CD14-positive monocyte (primary cell): ENCODE data around the gene R3HDM4. TPM values are rescaled to one million over a fixed set of nuclear protein-coding genes. Genes with fewer than 3 reads are reported as not detected.
A peak's percentile ranks its signal among the peaks of the same experiment; 100 is the strongest.

Experiments used
- DNase-seq, 3 donors: peaks; one replicate each; pipeline ENCODE4 v3.0.0-alpha.2; 2011 to 2022
- H2AFZ ChIP-seq: 2 replicates; pipeline ENCODE4 v1.6.0; 2012; ENCODE audit warnings: mild to moderate bottlenecking, low read depth, low read length, inconsistent platforms; ENCODE audit not compliant: insufficient read depth, poor library complexity, severe bottlenecking
- H3K27ac ChIP-seq, 2 donors: 1 replicate in 1 of 2; 2 replicates in 1 of 2; pipeline ENCODE4 v1.5.1; 2012 to 2013; ENCODE audit warnings: low read length in 2 of 2, control low read depth in 1 of 2, inconsistent platforms in 1 of 2, low read depth in 1 of 2, mild to moderate bottlenecking in 1 of 2
- H3K27me3 ChIP-seq, 2 donors: one replicate each; pipeline versions ENCODE4 v1.6.0 to v1.6.1; 2011 to 2013; ENCODE audit warnings: low read length in 2 of 2; ENCODE audit not compliant: control insufficient read depth in 2 of 2, insufficient read depth in 2 of 2
- H3K36me3 ChIP-seq, 2 donors: replicated peaks in 1 of 2; 1 replicate in 1 of 2; 2 replicates in 1 of 2; pipeline versions ENCODE4 v1.5.1 to v1.6.1; 2012 to 2013; ENCODE audit warnings: low read length in 2 of 2, control low read depth in 1 of 2, inconsistent platforms in 1 of 2, mild to moderate bottlenecking in 1 of 2; ENCODE audit not compliant: insufficient read depth in 2 of 2, control insufficient read depth in 1 of 2
- H3K4me1 ChIP-seq, 2 donors: 1 replicate in 1 of 2; 2 replicates in 1 of 2; pipeline versions ENCODE4 v1.5.1 to v1.6.1; 2012 to 2013; ENCODE audit warnings: low read length in 2 of 2, control low read depth in 1 of 2, inconsistent platforms in 1 of 2, mild to moderate bottlenecking in 1 of 2, moderate library complexity in 1 of 2; ENCODE audit not compliant: insufficient read depth in 2 of 2, control insufficient read depth in 1 of 2
- H3K4me2 ChIP-seq: replicated peaks from 2 replicates; pipeline ENCODE3; 2012; ENCODE audit warnings: low read length, moderate library complexity, mild to moderate bottlenecking; ENCODE audit not compliant: poor library complexity, severe bottlenecking; ENCODE audit errors: extremely low read depth
- H3K4me3 ChIP-seq, 3 experiments: fragments of 200-600 bp in 1 of 3; sonication (generic) in 1 of 3; replicated peaks in 1 of 3; 1 replicate in 2 of 3; 2 replicates in 1 of 3; pipeline ENCODE4 v1.5.1; 2011 to 2013; ENCODE audit warnings: low read length in 3 of 3, mild to moderate bottlenecking in 3 of 3, control low read depth in 2 of 3, low read depth in 2 of 3, inconsistent platforms in 1 of 3, moderate library complexity in 1 of 3
- H3K79me2 ChIP-seq: 2 replicates; pipeline ENCODE4 v1.6.0; 2012; ENCODE audit warnings: mild to moderate bottlenecking, control low read depth, inconsistent platforms, low read length, moderate library complexity; ENCODE audit not compliant: insufficient read depth
- H3K9ac ChIP-seq: 2 replicates; pipeline ENCODE4 v1.6.0; 2017; ENCODE audit warnings: low read length, mild to moderate bottlenecking; ENCODE audit not compliant: insufficient read depth, poor library complexity, severe bottlenecking
- H3K9me3 ChIP-seq, 2 donors: replicated peaks in 1 of 2; 1 replicate in 1 of 2; 2 replicates in 1 of 2; pipeline versions ENCODE4 v1.5.1 to v1.6.1; 2012 to 2013; ENCODE audit warnings: low read length in 2 of 2, control low read depth in 1 of 2; ENCODE audit not compliant: control insufficient read depth in 1 of 2, insufficient read depth in 1 of 2
- H4K20me1 ChIP-seq: 2 replicates; pipeline ENCODE4 v1.6.0; 2012; ENCODE audit warnings: mild to moderate bottlenecking, low read length, control low read depth, moderate library complexity; ENCODE audit not compliant: insufficient read depth
- H3K27ac Mint-ChIP-seq, 7 donors: one replicate each; pipeline ENCODE4 v1.8.0; 2020; ENCODE audit warnings: mild to moderate bottlenecking in 7 of 7, mixed read lengths in 7 of 7, moderate library complexity in 6 of 7, inconsistent platforms in 2 of 7
- H3K27me3 Mint-ChIP-seq, 3 donors: one replicate each; pipeline ENCODE4 v1.8.0; 2021 to 2022; ENCODE audit warnings: low read depth in 3 of 3, mild to moderate bottlenecking in 3 of 3, mixed read lengths in 3 of 3, moderate library complexity in 3 of 3, inconsistent platforms in 1 of 3
- H3K36me3 Mint-ChIP-seq, 2 donors: one replicate each; pipeline ENCODE4 v1.8.0; 2020; ENCODE audit warnings: mixed read lengths in 2 of 2, inconsistent platforms in 1 of 2, mild to moderate bottlenecking in 1 of 2
- H3K4me1 Mint-ChIP-seq: one replicate; pipeline ENCODE4 v1.8.0; 2020; ENCODE audit warnings: mild to moderate bottlenecking, mixed read lengths
- H3K4me3 Mint-ChIP-seq, 2 donors: one replicate each; pipeline ENCODE4 v1.8.0; 2020; ENCODE audit warnings: mild to moderate bottlenecking in 2 of 2, mixed read lengths in 2 of 2, moderate library complexity in 1 of 2
- H3K9me3 Mint-ChIP-seq, 7 donors: one replicate each; pipeline ENCODE4 v1.8.0; 2020 to 2022; ENCODE audit warnings: mixed read lengths in 7 of 7, mild to moderate bottlenecking in 6 of 7, moderate library complexity in 6 of 7, inconsistent platforms in 2 of 7
- CTCF ChIP-seq: fragments of 200-600 bp; IDR thresholded peaks from one replicate; pipeline ENCODE4 v1.8.0; 2022; ENCODE audit warnings: antibody characterized with exemption, mild to moderate bottlenecking
- WGBS: methylation state at CpG from one replicate; pipeline ENCODE4 v1.1.5; 2013; ENCODE audit warnings: missing lambda C conversion rate; ENCODE audit not compliant: insufficient coverage; 5-methylcytosine and 5-hydroxymethylcytosine counted together
- intact Hi-C, 2 donors: fragments of 100-400 bp; cut with micrococcal nuclease; formaldehyde crosslinking; loops; one replicate each; pipeline versions ENCODE4 v1.15.0 to v1.15.1; 2023
- polyA plus RNA-seq, 3 donors: library from polyadenylated mRNA; depleted of rRNA in 1 of 3; unstranded in 2 of 3; stranded (reverse) in 1 of 3; fragments of 300-500 nt in 2 of 3; fragments of >200 nt in 1 of 3; fragmentation: Illumina TruSeq in 2 of 3; gene quantifications; 1 replicate in 2 of 3; 2 replicates in 1 of 3; pipeline ENCODE4 v1.2.3, GENCODE V29; 2012 to 2021

The R3HDM4 gene
- polyA plus RNA-seq, 3 donors, result 70.8 to 99.9 (median 78.7) TPM

GRCh38 chr19:858868-859843, 53.9 kb downstream of the R3HDM4 start, which contains the start of gene CFD:
CFD (plus strand) TSS chr19:859664; CDS start chr19:859690, 26 bp downstream.
- Histone ChIP-seq H3K27me3 (no peaks in the 10 kb centered on the region), H3K9me3 (no peaks in the 10 kb centered on the region), H2AFZ (peak within 1 kb of the TSS; percentile 80), H3K4me1 (peaks cover 52 to 71% of the 10 kb centered on the region in 2 donors), H3K4me2 (peak within 1 kb of the TSS; percentile 98), H4K20me1 (peaks cover 30% of the 10 kb centered on the region), H3K36me3 (no peaks in the 10 kb centered on the region), H3K9ac (peak within 1 kb of the TSS; percentile 54), H3K27ac (peak within 1 kb of the TSS; percentile 45 to 81), H3K79me2 (peaks cover 14% of the 10 kb centered on the region), H3K4me3 (peak within 1 kb of the TSS; percentile 44 to 87 (median 52))
- Mint-ChIP-seq H3K4me1 (peaks cover 36% of the 10 kb centered on the region), H3K9me3 (peaks cover 0 to 2% (median 0%) of the 10 kb centered on the region in 7 donors), H3K27me3 (peaks cover 0 to 3% (median 0%) of the 10 kb centered on the region in 3 donors), H3K4me3 (peak within 1 kb of the TSS; percentile 77 to 82), H3K36me3 (no peaks in the 10 kb centered on the region), H3K27ac (peak within 1 kb of the TSS; percentile 82 to 94 (median 87))
- peak; percentile 68 to 81 (median 80) for DNase-seq
- no peak for TF ChIP-seq CTCF
- intact Hi-C loops, result no loop called here
- WGBS, result 0% methylated on average over 12 of the region's 24 CpGs

- H3K27me3 Mint-ChIP-seq, result peaks cover 0 to 3% (median 2%) of the 10 kb centered on the region in 3 donors
- Histone ChIP-seq H3K27ac (peak overlapping the region in 1 of 2 donors; percentile 45), H3K4me2 (no peak overlapping the region), H3K27me3 (no peaks in the 10 kb centered on the region), H3K4me1 (peaks cover 44 to 64% of the 10 kb centered on the region in 2 donors), H3K79me2 (peaks cover 20% of the 10 kb centered on the region), H3K9me3 (no peaks in the 10 kb centered on the region), H3K4me3 (no peak overlapping the region), H4K20me1 (peaks cover 27% of the 10 kb centered on the region), H2AFZ (no peak overlapping the region), H3K36me3 (no peaks in the 10 kb centered on the region), H3K9ac (no peak overlapping the region)
- no peak for TF ChIP-seq CTCF
- H3K27ac Mint-ChIP-seq, result peak overlapping the region; percentile 61 to 94 (median 82)
- intact Hi-C loops, result no loop called here
- H3K36me3 Mint-ChIP-seq, result no peaks in the 10 kb centered on the region
- no CpG with 5 or more reads among the region's 9 CpGs for WGBS
- no peak for DNase-seq
- H3K9me3 Mint-ChIP-seq, result no peaks in the 10 kb centered on the region
- no peak overlapping the region for H3K4me3 Mint-ChIP-seq
- H3K4me1 Mint-ChIP-seq, result peaks cover 28% of the 10 kb centered on the region
Measured at GRCh38 chr19:858284-858683, 54.7 kb downstream of the R3HDM4 start.
